NCI-H146 treated with DMSO at 0.1 percent for 48 hours (cell line): ENCODE results near the gene OSBPL8.

Experiments
- DNase-seq: peaks from one replicate; lab custom pipeline; 2025; ENCODE audit not compliant: unreplicated experiment; lab: John Stamatoyannopoulos, UW

The OSBPL8 gene

GRCh38 chr12:76555797-76556196 is 3.8 kb downstream of the OSBPL8 start:
- no peak for DNase-seq

DNA sequence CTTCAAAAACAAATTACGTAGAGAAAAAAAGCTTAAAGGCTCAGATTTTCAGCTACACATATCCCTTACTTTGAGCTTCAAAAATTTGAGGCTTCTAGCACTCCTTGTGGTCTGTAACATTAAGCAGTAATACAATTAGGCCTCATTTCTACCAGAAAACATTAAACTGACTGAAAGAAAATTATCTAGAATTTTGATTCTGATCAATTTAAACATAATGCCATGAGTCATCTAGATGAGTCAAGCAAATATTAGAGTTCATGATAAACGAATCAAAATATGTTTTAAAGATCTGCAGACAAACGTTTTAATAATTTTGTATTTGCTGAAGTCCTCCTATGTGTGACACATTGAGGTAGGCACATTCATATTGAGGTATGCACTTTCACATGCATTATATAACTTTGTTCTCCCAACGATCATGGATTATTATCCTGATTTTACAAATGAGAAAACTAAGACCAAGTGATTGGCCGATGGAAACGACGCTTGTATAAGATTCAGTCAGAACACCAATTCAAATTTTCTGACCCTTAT is 4.3 kb downstream of the OSBPL8 start:
- DNase-seq: no peak

DNA sequence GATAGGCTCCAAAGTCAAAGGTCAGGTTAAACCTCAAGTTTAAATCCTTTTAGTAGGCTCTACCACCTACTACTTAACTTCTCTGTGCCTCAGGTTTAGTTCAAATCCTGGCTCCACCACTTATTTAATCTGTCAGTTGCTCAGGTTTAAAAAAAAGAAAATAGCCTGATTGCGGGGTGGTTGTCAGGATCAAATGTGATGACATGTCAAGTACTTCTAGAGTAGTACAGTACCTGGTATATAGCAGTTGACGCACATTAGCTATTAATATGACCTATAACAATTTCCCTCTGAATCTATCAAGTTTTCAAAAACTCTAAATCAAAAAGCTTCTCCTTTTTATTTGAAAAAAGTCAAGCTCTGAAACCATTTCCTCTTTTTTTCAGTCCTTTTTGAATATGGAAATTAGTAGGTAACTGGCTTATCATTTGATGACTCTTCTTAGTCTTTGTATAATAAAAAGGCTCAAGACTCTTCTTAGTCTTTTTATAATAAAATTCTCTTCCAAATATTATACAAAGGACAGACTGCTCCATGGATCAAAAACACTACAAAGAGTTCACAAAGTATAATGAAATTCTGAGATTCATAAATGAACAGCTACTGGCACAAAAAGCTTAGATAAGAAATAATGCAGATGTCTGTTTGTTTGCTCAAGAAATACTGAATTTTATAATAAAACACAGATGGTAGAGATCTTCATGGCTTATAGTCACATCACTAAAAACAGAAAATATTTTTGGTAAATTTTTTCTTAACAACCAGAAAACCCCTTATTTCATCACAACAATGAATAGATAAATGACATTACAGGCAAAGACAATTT is 5.0 kb downstream of the OSBPL8 start:
- DNase-seq: no peak

DNA sequence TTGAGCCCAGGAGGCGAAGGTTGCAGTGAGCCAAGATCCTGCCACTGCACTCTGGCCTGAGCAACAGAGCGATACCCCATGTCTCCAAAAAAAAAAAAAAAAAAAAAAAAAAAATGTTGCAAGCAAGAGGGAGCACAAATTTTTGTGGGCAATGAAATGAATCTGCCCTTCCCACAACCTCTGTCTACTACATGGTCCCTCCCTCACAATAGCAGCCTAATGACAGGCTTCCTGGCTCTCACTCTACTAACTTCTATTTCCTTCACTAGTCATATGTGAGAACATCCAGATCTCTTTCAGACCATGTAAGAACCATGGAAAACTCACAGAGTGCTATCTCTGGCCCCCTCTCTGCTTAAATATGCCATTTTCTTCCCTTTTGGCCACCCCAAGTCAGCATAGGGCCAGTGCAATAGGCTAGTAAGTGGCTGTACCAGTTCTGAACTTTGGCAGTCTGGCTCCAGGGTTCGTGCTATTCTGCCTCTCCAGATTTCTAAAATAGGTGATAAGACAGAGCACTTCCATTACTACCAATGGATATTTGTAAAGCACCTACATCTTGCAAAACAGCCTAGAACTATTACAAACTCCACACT is 7.1 kb downstream of the OSBPL8 start:
- no peak for DNase-seq

DNA sequence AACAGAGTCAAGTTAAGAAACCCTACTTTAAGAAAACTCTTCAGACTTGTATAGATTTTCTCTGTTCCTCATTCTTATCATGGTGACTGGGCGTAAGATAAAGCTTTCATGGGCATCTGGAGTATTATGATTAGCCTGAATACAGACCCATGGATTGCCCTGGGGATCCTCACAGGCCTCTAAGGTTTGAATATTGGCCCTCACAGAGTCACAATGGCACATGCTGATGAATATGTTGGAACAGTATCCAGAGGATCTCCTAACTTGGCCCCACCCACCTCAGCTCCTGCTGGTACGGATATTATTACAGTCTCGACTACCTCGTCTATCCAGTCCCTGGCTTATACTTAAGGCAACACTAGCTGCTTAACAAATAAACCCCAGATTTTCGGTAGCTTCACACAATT is 8.1 kb downstream of the OSBPL8 start:
- no peak for DNase-seq

DNA sequence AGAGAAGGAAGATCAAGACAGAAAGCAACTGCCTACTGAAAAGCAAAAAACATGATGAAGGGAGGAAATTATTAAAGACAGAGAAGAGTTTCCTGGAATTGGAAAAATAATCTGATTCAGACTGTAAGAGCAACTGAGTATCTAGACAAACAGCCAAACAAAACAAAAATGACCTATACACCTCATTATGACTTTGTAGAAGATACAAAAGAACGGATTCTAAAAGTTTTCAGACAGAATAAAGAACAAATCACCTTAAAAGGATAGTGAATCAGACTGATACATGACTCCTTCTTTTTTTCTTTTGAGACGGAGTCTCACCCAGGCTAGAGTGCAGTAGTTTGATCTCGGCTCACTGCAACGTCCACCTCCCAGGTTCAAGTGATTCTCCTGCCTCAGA is 10.4 kb downstream of the OSBPL8 start:
- DNase-seq: no peak

DNA sequence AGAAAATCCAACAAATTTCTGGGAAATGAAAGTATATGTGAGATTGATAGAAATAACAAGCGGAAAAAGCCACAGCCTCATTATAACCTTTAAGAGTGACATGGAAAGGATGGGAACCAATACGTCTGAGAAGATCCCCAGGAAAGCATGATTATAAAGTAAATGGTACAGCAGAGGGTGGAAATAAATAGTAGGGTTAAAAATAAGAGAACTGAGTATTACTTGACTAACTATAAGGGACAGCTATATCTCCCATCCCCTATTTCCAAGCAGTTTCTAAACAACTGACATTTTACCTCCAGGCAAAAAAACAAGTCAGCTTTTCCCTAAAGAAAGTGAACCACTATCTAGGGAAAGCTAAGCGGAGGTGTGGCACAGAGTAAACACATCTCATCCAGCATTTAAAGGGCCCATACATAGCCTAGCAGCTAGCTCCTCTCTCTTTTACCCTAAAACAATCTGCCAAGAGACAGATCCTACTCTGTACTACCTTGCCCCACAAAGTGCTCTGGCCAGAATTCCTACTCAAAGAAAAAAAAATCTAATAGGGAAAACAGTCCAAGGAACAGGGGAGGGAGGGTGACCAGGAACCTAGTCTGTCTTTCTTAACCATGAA is 11.2 kb downstream of the OSBPL8 start:
- no peak for DNase-seq

- DNase-seq: no peak
Measured at GRCh38 chr12:76547526-76547925, 12.0 kb downstream of the OSBPL8 start.

GRCh38 chr12:76546889-76547288 is 12.7 kb downstream of the OSBPL8 start:
- DNase-seq: no peak

- no peak for DNase-seq
Measured at GRCh38 chr12:76545486-76545885, 14.1 kb downstream of the OSBPL8 start.

DNA sequence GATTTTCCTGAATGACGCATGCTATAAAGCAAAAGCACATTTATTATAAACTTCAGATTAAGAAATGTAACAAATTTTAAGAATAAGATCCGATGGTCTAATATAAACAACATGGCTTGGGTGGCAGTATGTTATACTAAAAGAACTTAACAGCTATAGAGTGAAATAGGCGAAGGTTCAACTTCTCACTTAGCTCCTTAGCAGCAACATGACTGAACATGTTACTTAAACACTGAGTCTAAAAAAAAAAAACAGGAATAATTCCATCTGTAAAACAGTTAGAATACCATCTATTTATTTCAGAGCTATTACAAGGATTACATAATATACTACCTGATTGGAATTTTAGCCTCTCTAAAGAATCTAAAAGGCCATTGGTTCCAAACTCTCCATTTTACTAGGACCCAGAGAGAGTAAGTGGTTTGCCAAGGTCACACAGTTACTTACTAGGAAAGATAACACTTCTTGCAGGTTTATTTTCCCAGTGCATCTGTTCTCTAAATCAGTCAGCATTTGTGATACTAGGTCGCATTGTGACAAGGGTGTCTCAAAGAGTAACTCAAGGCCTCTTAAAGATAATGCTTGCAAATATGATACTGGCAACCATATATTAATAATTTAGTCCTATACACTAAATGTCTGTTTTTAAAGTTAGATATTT is 14.8 kb downstream of the OSBPL8 start:
- DNase-seq: no peak

DNA sequence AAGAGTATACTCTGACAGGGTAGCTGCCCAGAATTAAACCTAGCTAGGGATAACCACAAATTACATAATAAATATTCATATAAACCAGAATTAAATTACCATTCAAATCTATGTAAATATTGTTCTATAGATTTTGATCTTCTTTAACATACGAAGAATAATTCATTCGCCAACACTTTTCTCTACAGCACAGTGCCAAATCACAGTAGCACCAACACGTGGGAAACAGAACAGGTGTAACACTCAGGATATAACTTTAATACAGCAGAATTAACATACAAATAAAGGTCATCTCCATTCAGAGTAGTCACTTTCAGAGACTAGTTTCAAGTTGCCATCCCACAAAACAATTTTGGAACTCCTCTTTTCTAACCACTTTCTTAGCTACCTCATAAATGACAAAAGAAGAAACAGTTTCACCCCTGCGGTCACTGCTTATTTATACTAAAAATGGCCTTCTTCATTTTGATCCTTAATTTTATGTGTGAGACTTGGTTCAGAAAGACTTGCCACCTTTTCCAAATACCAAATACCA is 15.7 kb downstream of the OSBPL8 start:
- no peak for DNase-seq

GRCh38 chr12:76542908-76543307 is 16.7 kb downstream of the OSBPL8 start:
- DNase-seq: no peak

DNA sequence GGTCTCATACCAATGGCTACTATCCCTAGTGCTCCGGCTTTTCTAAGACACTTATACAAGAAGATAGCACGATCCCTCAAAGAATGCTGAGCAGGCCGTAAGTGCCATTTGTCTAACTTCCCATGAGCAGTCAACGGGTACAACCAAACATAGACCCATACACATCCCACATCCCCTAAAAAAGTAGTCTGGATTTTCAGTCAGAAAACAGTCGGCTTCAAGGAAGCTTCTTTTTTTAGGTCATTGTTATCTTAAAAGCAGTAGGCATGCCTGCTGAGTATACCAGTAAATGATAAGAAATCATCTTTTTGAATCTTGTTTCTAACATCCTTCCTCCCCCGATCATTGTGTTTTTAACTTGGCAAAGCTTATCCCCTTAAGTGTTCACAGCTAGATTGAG is 19.8 kb downstream of the OSBPL8 start:
- DNase-seq: no peak

DNA sequence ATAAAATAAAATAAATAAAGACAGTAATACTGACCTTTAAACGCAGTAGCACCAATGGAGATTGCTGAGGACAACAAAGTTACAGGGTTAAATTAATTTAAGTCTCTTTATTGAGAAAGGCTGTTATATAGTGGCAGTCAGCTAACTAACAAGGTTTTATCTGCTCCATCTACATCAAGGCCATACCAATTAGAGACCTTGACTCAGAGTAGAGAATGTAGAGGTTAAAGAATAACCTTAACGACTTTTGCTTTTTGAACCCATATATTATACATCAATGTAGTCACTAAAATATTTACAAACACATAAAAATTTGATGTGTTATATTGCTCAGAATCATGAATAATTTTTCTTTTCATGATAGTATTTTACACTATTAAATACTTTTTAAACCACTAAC is 21.6 kb downstream of the OSBPL8 start:
- DNase-seq: no peak

DNA sequence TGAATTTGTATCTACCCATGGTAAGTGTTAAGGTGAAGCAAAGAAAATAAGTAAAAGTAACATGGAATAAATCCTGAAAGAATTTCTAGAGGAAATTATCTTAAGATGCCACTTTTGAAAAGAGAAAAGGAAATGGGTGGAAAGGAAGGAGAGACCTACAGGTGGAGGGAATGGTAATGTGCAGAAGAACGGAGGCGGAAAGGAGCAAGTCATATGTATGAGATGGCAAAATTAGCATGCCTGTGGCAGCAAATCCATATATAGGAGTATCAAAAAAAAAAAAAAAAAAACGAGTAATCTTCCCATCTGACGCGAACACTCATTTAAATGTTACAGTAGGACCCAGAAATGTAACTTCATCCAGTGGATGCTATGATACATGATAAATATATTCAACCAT is 23.0 kb downstream of the OSBPL8 start:
- DNase-seq: no peak

DNA sequence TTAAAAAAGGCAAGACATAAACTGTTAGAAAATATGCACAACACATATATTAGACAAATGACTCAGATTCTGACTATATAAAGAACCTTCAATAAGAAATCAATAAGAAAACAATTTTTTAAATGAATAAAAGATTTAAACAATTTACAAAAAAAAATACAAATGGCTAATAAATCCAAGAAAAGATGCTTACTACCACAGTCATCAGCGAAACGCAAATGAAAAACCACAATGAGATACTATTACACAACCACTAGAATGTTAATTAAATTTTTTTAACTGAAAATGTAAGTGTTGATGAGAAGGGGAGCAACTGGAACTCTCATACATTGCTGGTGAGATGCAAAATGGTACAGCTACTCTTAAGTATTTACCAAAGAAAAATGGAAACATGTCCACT is 24.4 kb downstream of the OSBPL8 start:
- no peak for DNase-seq

DNA sequence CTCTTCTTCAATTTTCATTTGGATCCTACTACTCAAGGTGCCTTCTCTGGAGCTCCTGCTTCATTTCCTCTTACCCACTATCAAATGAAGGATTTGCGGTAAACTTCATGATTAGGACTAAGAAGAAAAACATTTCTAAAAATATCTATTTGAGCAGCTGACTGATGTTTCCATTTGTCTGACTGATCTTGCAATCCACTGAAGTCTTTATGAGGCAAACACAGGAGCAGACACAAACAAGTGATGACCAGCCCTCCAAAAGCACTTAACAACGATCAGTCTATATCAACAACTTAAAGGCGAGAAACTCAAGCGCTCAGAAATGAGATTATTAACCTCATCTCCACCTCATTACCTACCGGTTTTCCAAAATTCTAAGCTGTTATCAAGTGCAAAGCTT is 26.2 kb downstream of the OSBPL8 start:
- no peak for DNase-seq

- DNase-seq: no peak
Measured at GRCh38 chr12:76532520-76532919, 27.1 kb downstream of the OSBPL8 start.

- DNase-seq: no peak
Measured at GRCh38 chr12:76531056-76531455, 28.5 kb downstream of the OSBPL8 start.

DNA sequence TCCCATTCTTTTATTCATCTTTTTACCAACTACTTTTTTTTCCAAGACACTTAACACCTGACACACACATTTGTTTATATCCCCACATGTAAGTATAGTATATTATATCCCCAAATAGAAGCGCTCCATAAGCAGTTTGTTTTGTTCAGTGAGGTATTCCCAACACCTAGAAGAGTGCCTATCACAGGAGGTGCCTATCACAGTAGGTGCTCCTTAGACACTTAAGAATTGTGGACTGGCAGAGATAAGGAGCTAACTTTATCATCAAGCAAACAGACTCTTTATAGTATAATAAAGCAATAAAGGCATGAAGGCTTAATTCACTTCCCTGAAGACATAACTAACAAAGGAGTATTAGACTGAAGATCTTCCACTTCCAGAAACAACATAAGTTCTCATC is 29.1 kb downstream of the OSBPL8 start:
- no peak for DNase-seq
